ENCODE measurements around the gene MRAS.
"Not testable (repeated sequence)": the region's sequence is repeated elsewhere in the genome, so short reads cannot be mapped to it uniquely, and the experiment has no call there.

The MRAS gene

DNA sequence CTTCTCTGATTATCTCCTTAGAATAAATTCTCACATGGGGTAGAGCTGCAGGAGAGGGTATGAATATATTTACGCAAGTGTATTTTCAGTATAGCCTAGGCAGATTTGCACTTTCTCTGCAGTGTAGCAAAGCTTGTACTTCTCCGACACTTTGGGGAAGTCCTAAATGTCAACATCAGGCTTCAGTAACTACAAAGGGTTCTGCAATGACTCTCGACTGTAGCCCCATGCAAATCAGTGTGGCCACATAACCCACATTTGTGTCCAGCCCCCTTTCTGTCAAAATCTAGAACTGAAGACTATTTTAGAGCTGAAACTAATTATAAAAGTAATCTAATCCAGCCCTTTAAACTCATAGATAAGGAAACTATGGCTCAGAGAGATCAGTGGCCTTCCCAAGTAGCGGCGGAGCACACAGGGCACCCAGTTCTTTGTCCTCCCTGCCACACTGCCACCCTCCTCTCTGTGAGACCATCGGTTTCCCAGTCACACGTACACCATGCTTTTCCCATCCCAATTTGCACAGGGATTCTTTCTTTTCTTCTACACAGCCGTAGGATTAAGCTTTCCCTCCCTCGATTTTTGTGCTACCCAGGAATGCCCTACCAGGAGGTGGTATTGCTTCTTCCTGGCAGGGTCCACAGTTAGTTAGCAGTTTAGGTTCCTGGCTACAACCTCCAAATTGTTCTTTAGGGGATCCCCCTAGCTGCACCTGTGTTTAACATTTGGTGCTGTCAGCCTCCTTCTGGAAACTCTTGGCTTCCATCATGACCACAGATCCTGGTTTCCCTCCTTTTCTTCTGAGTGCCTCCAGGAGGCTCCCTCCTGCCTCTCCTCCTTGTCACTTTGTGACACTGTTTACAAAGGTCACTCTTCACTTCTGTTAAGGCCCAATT lies 22.9 kb downstream of the MRAS start:
- no peak for DNase-seq (ENCODE audit: low read depth in 2 of 2)
- H3K4me3 ChIP-seq (replicated peaks in 1 of 2; ENCODE audit: low read depth in 2 of 2, low read length in 2 of 2), result no peak overlapping the region
- TF ChIP-seq, protein P1, sequence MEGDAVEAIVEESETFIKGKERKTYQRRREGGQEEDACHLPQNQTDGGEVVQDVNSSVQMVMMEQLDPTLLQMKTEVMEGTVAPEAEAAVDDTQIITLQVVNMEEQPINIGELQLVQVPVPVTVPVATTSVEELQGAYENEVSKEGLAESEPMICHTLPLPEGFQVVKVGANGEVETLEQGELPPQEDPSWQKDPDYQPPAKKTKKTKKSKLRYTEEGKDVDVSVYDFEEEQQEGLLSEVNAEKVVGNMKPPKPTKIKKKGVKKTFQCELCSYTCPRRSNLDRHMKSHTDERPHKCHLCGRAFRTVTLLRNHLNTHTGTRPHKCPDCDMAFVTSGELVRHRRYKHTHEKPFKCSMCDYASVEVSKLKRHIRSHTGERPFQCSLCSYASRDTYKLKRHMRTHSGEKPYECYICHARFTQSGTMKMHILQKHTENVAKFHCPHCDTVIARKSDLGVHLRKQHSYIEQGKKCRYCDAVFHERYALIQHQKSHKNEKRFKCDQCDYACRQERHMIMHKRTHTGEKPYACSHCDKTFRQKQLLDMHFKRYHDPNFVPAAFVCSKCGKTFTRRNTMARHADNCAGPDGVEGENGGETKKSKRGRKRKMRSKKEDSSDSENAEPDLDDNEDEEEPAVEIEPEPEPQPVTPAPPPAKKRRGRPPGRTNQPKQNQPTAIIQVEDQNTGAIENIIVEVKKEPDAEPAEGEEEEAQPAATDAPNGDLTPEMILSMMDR (IDR thresholded peaks at IDR 0.05; ENCODE audit: low read depth, low read length), result no peak

DNA sequence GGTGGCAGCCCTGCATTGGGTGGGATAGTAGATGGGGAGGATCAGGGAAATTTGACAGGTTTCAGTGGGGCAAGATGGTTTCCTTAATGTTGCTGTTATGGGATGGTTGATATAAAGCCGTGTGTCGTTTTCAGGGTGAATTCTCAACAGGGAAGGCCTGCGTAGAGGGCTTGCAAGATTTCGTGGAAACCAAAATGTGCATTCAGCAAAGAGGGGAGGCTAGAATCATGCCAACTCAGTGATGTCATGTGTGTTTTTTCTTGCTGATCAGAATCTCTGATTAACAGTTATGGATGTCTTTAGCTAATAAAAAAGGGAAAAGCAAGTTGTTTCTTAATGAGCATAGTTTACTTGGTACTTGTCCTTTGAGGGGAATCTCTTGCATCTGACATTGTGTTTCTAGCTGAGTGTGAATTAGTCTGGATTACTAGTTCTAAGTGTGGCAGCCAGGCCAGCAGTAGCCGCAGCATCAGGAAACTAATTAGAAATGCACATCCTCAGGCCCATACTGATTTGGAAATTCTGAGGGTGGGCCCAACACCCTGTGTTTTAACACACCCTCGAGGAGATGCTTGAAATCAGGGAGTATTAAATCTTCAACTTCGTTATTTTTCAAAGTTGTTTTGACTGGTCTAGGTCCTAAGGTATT lies 24.8 kb downstream of the MRAS start:
- H3K4me3 ChIP-seq (replicated peaks in 1 of 2; ENCODE audit: low read depth in 2 of 2, low read length in 2 of 2), result no peak overlapping the region
- no peak for DNase-seq (ENCODE audit: low read depth in 2 of 2)
- TF ChIP-seq, protein P1 (IDR thresholded peaks at IDR 0.05; ENCODE audit: low read depth, low read length), result no peak

DNA sequence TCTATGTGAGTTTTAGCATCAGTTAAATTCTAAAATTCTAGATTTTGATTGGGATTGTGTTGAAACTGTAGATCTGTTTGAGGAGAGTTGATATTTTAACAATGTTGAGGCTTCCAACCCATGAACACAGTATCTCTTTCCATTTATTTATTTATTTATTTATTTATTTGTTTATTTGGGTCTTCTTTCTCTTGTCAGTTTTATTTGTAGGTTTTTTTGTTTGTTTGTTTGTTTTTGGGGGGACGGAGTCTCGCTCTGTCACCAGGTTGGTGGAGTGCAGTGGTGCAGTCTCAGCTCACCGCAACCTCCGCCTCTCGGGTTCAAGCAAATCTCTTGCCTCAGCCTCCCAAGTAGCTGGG lies 25.3 kb downstream of the MRAS start:
- TF ChIP-seq, protein P1 (IDR thresholded peaks at IDR 0.05; ENCODE audit: low read depth, low read length), result no peak
- H3K4me3 ChIP-seq (replicated peaks in 1 of 2; ENCODE audit: low read depth in 2 of 2, low read length in 2 of 2), result no peak overlapping the region
- DNase-seq (ENCODE audit: low read depth in 2 of 2), result no peak

DNA sequence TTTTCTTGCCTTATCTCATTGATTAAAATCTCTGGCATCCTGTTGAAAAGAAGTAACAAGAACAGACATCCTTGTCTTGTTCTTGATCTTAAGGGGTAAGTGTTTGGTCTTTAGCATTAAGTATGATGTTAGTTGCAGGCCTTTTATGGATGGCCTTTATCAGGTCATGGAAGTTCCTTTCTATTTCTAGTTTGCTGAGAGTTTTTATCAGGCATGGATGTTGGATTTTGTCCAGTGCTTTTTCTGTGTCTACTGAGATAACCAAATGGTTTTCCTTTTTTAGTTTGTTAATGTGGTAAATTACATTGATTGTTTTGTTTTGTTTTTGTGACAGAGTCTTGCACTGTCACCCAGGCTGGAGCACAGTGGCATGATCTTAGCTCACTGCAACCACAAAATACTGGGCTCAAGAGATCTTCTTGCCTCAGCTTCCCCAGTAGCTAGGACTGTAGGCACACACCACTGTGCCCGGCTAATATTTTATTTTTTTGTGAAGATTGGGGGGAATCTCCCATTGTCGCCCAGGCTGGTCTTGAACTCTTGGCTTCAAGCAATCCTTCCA lies 26.3 kb downstream of the MRAS start:
- H3K4me3 ChIP-seq (replicated peaks in 1 of 2; ENCODE audit: low read depth in 2 of 2, low read length in 2 of 2), result no peak overlapping the region
- TF ChIP-seq, protein P1 (IDR thresholded peaks at IDR 0.05; ENCODE audit: low read depth, low read length), result no peak
- peak in 1 of 2 donors; percentile 29 for DNase-seq (ENCODE audit: low read depth in 2 of 2)

DNA sequence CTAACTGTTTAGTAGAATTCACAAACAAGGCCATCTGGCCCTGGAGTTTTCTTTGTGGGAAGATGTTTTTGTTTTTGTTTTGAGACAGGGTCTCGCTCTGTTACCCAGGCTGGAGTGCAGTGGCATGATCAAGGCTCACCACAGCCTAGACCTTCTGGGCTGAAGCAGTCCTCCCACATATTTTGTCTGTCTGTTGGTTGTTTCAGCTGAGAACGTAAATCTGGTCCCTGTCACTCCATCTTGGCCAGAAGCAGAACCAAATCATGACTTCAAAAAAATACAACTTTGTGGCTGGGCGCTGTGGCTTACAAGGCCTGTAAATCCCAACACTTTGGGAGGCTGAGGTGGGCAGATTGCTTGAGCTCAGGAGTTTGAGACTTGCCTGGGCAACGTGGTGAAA lies 27.1 kb downstream of the MRAS start:
- TF ChIP-seq, protein P1 (IDR thresholded peaks at IDR 0.05; ENCODE audit: low read depth, low read length), result no peak
- H3K4me3 ChIP-seq (replicated peaks in 1 of 2; ENCODE audit: low read depth in 2 of 2, low read length in 2 of 2), result no peak overlapping the region
- DNase-seq (ENCODE audit: low read depth in 2 of 2), result no peak

GRCh38 chr3:138376663-138377062 lies 28.3 kb downstream of the MRAS start:
- no peak overlapping the region for H3K4me3 ChIP-seq (replicated peaks in 1 of 2; ENCODE audit: low read depth in 2 of 2, low read length in 2 of 2)
- TF ChIP-seq, protein P1 (IDR thresholded peaks at IDR 0.05; ENCODE audit: low read depth, low read length), result no peak

DNA sequence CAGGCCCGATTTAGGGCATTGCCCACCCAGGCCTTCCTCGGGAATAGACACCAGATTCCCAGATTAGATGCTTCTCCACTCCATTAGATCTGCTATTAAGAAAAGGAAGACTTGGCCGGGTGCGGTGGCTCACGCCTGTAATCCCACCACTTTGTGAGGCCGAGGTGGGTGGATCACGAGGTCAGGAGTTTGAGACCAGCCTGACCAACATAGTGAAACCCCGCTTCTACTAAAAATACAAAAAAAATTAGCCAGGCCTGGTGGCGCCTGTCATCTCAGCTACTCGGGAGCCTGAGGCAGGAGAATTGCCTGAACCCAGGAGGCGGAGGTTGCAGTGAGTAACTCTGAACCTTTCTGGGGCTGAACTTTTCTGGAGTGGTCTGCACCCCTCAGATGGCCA lies 28.8 kb downstream of the MRAS start:
- H3K4me3 ChIP-seq (replicated peaks in 1 of 2; ENCODE audit: low read depth in 2 of 2, low read length in 2 of 2); DNase-seq (ENCODE audit: low read depth in 2 of 2): not testable (repeated sequence)

More at GRCh38 chr3:138376663-138377062, 28.3 kb downstream of the MRAS start:
- no peak for DNase-seq (ENCODE audit: low read depth in 2 of 2)

Measured in cardiac fibroblast (primary cell).